Measurements from ENCODE around the gene DRD3.

Gene DRD3

GRCh38 chr3:114178770-114179368 is at the start of gene DRD3:
TSS of gene DRD3 (minus strand) at chr3:114179052. CDS start at chr3:114171992, 7,060 bp downstream.
- in situ Hi-C loops (cut with HindIII; ENCODE audit: low sequenced_read_pairs) = no loop called here

- in situ Hi-C loops (cut with HindIII; ENCODE audit: low sequenced_read_pairs) = no loop called here
These were observed 48.2 kb upstream of the DRD3 start for GRCh38 chr3:114227076-114227475.

- in situ Hi-C loops (cut with HindIII; ENCODE audit: low sequenced_read_pairs) = no loop called here
These were observed 47.5 kb upstream of the DRD3 start for GRCh38 chr3:114226313-114226712.

DNA sequence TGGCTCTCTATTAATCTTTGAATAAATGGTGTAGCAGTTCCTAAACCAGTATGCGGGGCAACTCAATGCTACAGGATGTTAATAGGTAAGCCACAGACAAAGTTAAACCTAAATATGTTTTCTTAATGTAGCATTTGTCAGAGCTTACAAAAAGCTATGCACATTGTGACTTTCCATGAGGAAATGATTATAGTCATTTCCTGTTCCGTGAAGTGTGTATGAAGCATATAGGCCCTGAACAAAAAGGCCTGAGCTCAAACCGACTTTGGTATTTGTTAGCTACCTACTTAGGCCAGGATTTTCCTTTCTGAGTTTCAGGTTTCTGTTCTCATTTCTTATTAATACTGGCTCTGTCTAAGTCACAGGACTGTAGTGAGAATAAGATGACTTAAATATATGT is 44.3 kb upstream of the DRD3 start:
- in situ Hi-C loops (cut with HindIII; ENCODE audit: low sequenced_read_pairs) = no loop called here

DNA sequence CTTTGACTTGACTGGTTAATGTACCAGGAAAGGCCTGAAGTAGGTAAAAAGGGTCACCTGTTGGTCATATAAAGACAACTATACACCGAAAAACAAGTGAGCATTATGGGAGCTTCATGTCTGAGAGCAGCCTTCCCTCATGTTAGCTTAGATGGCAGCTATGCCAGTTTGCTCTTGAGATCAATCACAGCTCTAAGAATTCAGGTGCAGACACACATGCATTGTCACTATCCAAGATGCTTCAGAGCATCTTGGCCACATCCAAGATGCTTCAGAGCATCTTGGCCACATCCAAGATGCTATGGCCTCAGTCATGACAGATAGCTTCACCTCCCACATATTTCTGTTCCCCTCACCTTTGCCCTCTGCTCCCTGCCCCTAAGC is 43.0 kb upstream of the DRD3 start:
- in situ Hi-C loops (cut with HindIII; ENCODE audit: low sequenced_read_pairs) = no loop called here

DNA sequence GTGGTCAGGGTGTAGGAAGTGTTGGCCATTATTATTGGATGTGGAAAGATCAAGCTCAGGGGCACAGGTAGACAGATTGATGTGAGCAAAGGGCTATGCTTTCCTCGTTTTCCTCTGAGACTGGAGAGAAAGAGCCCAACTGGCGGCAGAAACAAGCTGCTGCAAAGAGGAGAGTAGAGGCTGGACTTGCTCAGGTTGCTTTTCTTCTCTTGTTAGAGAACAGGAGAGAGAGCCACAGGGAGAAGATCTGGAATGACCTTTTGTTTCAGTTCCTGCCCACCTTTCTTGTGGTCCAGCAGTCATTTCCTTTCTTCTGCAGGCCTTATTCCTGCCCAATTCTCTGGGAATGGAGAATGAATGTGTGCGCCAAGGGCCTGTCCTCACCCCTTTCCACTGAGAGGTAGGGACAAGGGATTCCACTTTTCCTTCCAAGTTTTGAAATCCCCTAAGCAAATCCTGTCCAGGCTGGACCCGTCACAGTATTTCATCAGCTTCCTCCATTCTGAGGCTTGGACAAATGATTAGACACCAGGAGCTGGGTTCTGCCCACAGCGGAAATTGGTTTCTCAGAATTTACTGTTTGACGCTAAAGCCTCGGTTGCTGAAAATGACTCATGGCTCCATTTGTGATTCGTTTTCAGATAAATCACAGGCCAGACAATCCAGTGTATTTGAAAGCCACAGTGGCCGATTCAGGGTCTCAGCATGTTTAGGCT is 42.5 kb upstream of the DRD3 start:
- in situ Hi-C loops (cut with HindIII; ENCODE audit: low sequenced_read_pairs) = no loop called here

GRCh38 chr3:114219741-114220140 is 40.9 kb upstream of the DRD3 start:
- in situ Hi-C loops (cut with HindIII; ENCODE audit: low sequenced_read_pairs) = no loop called here

GRCh38 chr3:114218578-114219185 is 39.8 kb upstream of the DRD3 start:
- in situ Hi-C loops (cut with HindIII; ENCODE audit: low sequenced_read_pairs) = no loop called here

DNA sequence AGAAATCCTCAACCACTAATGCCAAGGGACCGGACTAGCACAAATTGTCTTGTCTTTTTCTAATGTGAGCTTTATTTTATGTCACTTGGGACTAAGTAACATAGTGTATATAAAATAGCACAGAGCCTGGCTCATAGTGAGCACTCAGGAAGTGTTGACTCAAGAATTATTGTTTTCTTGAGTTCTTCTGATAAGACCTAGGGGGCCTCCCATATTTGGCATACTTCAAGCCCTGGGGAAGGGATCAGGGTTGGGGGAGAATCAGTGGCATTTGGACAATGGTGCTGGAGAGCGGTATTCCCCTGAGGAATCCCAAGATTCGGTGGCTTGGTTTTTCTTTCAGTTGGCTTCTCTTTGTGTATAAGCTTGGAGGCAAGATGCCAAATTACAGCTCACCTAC is 39.2 kb upstream of the DRD3 start:
- in situ Hi-C loops (cut with HindIII; ENCODE audit: low sequenced_read_pairs) = no loop called here

- in situ Hi-C loops (cut with HindIII; ENCODE audit: low sequenced_read_pairs) = no loop called here
These were observed 38.4 kb upstream of the DRD3 start for GRCh38 chr3:114217266-114217665.

DNA sequence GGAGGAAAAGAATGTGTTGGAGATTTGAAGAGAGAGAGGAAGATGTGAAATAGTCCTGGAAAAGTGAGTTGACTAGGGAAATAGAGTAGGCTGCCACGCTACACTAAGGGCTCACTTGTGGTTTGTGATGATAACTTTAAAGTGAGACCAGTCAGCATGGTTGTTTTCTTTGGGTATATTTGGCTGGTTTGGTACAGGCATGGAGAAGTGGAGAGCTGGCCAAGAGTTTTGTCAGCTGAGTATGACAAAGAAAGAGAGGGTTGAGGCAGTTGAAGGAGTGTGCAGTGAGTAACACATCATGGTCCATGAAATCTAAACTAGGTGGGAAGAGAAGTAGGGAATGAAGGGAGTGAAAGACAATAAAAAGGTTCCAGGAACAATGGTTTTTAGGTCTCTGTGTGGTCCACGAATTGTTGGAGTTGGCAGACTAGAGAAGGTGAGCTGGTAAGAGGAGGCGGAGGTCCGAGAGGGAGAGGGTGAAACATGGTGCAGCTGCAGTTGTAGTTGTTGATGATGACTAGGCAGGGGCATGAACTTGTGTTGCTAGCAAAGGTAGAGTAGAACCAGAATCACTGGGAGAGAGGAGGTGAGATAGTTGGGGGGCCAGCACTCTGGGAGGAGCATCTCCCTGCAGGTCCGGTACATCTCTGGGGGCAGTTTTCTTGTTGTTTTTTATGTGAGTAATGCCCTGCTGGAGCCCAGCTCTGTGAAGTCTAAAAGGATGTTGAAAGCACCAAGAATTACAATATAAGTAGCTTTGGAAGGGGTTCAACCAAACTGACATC is 37.5 kb upstream of the DRD3 start:
- in situ Hi-C loops (cut with HindIII; ENCODE audit: low sequenced_read_pairs) = no loop called here

- in situ Hi-C loops (cut with HindIII; ENCODE audit: low sequenced_read_pairs) = no loop called here
These were observed 35.9 kb upstream of the DRD3 start for GRCh38 chr3:114214542-114215341.

DNA sequence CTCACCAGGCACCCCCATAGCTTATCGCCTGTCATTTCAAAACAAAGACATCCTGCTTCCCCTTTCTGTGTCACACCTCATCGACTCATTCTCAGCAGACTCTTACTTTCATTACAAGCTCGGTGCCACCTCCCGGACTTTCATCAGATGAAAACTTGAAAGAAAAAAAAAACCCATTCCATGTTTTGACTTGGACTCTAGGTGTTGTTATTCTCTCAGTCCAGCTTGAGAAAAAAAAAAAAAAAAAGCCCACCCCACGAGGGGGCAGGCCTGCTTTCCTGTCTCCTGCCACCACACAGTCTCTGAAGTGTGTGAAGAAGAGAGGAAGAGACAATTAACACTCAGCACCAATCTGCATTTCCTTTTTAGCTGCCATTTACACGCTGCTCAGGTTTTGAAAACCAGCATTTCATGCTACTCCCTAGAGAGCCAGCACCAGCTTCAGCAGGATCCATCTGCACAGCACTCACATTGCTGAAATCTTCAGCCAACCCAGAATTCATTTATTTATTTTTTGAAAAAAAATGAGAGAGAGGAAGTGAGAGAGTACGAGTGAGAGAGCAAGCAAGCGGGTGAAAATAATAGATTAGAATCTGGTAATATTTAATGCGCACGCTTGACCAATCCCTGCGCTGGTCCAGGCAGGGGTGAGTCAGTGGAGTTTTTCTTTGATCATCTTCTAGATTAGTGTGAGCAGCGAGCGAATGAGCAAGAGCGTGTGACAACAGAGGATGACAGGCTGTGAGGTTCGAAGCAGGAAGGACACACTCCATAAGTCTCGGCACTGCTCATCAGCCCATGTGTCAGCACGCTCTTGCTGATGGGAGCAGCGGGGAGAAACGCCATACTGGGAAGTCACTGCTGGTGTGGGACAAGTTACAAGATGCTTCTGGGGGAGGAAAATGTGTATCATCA is 35.0 kb upstream of the DRD3 start:
- in situ Hi-C loops (cut with HindIII; ENCODE audit: low sequenced_read_pairs) = no loop called here

DNA sequence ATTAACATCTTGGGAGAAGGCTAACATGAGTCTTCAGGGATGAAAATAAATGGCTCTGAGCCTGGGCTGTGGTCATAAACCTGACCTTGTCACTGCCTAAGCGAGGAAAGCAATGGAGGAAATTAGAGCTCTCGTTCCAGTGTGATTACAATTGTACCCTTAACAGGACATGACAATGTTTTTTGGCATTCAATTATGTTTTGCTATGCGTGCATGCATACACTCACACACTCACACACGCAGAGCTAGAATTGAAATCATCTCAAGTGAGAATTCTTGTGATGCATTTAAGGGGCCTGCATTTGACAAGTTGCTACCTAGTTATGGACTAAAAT is 34.4 kb upstream of the DRD3 start:
- in situ Hi-C loops (cut with HindIII; ENCODE audit: low sequenced_read_pairs) = no loop called here

DNA sequence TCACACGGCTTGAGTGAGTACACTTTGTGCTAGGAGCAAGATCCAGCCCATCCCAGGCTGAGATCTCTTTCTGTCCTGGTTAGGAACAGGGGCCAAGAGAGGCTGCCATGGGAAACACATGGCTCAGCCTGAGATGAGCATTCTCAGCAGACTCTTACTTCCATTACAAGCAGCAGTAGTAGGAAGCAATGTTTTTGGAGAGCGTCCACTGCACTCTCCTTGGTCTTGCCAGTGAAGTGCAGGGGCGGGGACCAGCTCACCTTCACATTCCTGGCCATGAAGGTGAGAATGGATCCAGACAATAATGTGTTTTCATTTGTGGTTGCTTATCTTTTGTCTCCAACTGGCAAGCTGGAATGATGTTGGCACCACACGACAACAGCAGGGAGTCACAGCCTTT is 33.8 kb upstream of the DRD3 start:
- in situ Hi-C loops (cut with HindIII; ENCODE audit: low sequenced_read_pairs) = no loop called here

- in situ Hi-C loops (cut with HindIII; ENCODE audit: low sequenced_read_pairs) = no loop called here
These were observed 28.9 kb upstream of the DRD3 start for GRCh38 chr3:114207768-114208167.

- in situ Hi-C loops (cut with HindIII; ENCODE audit: low sequenced_read_pairs) = no loop called here
These were observed 27.5 kb upstream of the DRD3 start for GRCh38 chr3:114206342-114206741.

DNA sequence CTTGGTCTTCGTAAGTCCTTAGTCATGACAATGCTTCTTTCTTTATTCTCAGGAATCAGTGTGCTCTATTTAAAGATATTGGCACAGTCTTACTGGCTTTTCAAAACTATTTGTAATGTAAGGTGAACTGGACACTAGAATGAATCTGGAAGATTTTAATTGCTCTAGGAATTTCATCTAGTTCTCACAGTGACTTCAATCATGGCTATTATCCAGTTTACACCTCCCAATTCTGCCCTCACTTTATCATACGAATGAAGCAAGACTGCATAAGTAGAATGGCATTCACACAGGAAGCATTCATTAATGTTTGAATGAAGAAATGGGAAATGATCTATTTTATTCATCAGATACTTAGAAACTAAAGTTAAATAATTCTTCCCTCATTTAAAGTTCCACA is 26.7 kb upstream of the DRD3 start:
- in situ Hi-C loops (cut with HindIII; ENCODE audit: low sequenced_read_pairs) = no loop called here

- in situ Hi-C loops (cut with HindIII; ENCODE audit: low sequenced_read_pairs) = no loop called here
These were observed 15.9 kb upstream of the DRD3 start for GRCh38 chr3:114194750-114195149.

GRCh38 chr3:114192136-114192535 is 13.3 kb upstream of the DRD3 start:
- in situ Hi-C loops (cut with HindIII; ENCODE audit: low sequenced_read_pairs) = no loop called here
